GM23248 (cell line): ENCODE measurements around the gene MOV10L1. TPM values are rescaled to one million over a fixed set of nuclear protein-coding genes. Genes with fewer than 3 reads are reported as not detected.
"Not testable (repeated sequence)": the region's sequence is repeated elsewhere in the genome, so short reads cannot be mapped to it uniquely, and the experiment has no call there.

Experiments
- DNase-seq: peaks from one replicate; pipeline ENCODE4 v3.0.0-alpha.2; 2015
- H2AFZ ChIP-seq: fragments of 200-600 bp; sonication (generic); 2 replicates; pipeline ENCODE4 v1.6.1; 2016; ENCODE audit warnings: antibody characterized with exemption
- H3F3A ChIP-seq: fragments of 200-600 bp; sonication (generic); 2 replicates; pipeline ENCODE4 v1.6.1; 2016; ENCODE audit warnings: mild to moderate bottlenecking, antibody characterized with exemption, mixed run types; ENCODE audit not compliant: insufficient read depth
- H3K27ac ChIP-seq: fragments of 200-600 bp; sonication (generic); 2 replicates; pipeline ENCODE4 v1.5.1; 2016; ENCODE audit warnings: mild to moderate bottlenecking
- H3K27me3 ChIP-seq: fragments of 200-600 bp; sonication (generic); replicated peaks from 2 replicates; pipeline ENCODE4 v1.6.1; 2016; ENCODE audit warnings: mild to moderate bottlenecking; ENCODE audit not compliant: insufficient read depth
- H3K36me3 ChIP-seq: fragments of 200-600 bp; sonication (generic); 2 replicates; pipeline ENCODE4 v1.6.1; 2016; ENCODE audit warnings: low read depth, mild to moderate bottlenecking
- H3K4me1 ChIP-seq: fragments of 200-600 bp; sonication (generic); 2 replicates; pipeline ENCODE4 v1.6.1; 2016; ENCODE audit warnings: mild to moderate bottlenecking; ENCODE audit not compliant: insufficient read depth
- H3K4me2 ChIP-seq: fragments of 200-600 bp; sonication (generic); one replicate; pipeline ENCODE4 v1.6.1; 2016; ENCODE audit warnings: mild to moderate bottlenecking; ENCODE audit not compliant: unreplicated experiment
- H3K4me3 ChIP-seq: fragments of 200-600 bp; sonication (generic); 2 replicates; pipeline ENCODE4 v1.5.1; 2016; ENCODE audit warnings: mild to moderate bottlenecking
- H3K79me2 ChIP-seq: fragments of 200-600 bp; sonication (generic); 2 replicates; pipeline ENCODE4 v1.6.1; 2016; ENCODE audit warnings: mild to moderate bottlenecking; ENCODE audit not compliant: insufficient read depth
- H3K9ac ChIP-seq: fragments of 200-600 bp; sonication (generic); 2 replicates; pipeline ENCODE4 v1.6.1; 2016; ENCODE audit warnings: mild to moderate bottlenecking
- H3K9me2 ChIP-seq: fragments of 200-600 bp; sonication (generic); 2 replicates; pipeline ENCODE4 v1.6.1; 2016; ENCODE audit warnings: mixed run types, mild to moderate bottlenecking, moderate library complexity; ENCODE audit not compliant: insufficient read depth
- H3K9me3 ChIP-seq: fragments of 200-600 bp; sonication (generic); one replicate; pipeline ENCODE4 v1.6.1; 2017; ENCODE audit warnings: low read depth
- H4K20me1 ChIP-seq: fragments of 200-600 bp; sonication (generic); 2 replicates; pipeline ENCODE4 v1.6.0; 2016; ENCODE audit not compliant: insufficient read depth
- EZH2 ChIP-seq: fragments of 200-600 bp; sonication (generic); IDR thresholded peaks from 2 replicates; pipeline ENCODE4 v1.6.1; 2018; ENCODE audit warnings: antibody characterized with exemption, mild to moderate bottlenecking; ENCODE audit not compliant: insufficient read depth, poor library complexity, severe bottlenecking
- EZH2phosphoT487 ChIP-seq: fragments of 200-600 bp; sonication (generic); IDR thresholded peaks from 2 replicates; pipeline ENCODE4 v1.6.1; 2018; ENCODE audit warnings: antibody characterized with exemption, moderate library complexity, mild to moderate bottlenecking, low read depth; ENCODE audit not compliant: insufficient read depth
- WGBS, 2 experiments: methylation state at CpG; one replicate each; pipeline ENCODE4 v1.1.6; 2015 to 2017; ENCODE audit warnings: low lambda C conversion rate in 2 of 2, low coverage in 1 of 2; ENCODE audit errors: missing lambda C conversion rate in 2 of 2; 5-methylcytosine and 5-hydroxymethylcytosine counted together
- in situ Hi-C: fragments of 300-500 bp; cut with MboI; formaldehyde crosslinking; loops from 2 replicates; pipeline ENCODE4 v1.15.0; 2020
- polyA plus RNA-seq: library from polyadenylated mRNA; unstranded; fragments of >200 nt; fragmentation: Nextera tagmentation; extraction: Ambion mirVana; gene quantifications from 2 replicates; pipeline ENCODE4 v1.2.1, GENCODE V29; 2016
- total RNA-seq: library from RNA; depleted of rRNA; stranded (reverse); fragments of >200 nt; shearing (Covaris generic); gene quantifications from 2 replicates; pipeline ENCODE4 v1.2.3, GENCODE V29; 2014

The MOV10L1 gene
- total and polyA plus RNA-seq, 2 experiments from 2014 or later: not detected

DNA sequence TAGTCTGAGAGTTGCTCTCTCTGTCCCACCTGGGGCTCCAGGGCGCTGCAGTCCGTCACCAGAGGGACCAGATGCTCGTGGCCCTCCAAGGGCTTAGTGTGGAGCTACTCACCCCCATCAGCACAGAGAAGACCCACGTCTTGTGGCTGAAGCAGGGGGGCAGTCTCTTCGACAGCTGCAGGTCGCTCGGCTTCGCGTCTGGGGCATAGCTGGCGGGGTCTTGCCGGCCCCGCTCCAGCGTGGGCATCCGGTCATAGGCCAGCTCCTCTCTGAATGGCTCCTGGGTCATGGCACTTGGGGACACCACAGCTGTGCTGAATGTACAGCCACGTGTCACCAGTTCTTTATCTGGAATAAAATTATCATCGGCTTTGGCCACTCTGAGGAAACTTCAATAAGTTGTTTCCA is 5.2 kb upstream of the MOV10L1 start:
- Histone ChIP-seq H3K27me3 (peaks cover 20% of the 10 kb centered on the region), H3K4me2 (no peak overlapping the region), H3K79me2 (no peaks in the 10 kb centered on the region), H3K9me3 (no peaks in the 10 kb centered on the region), H3F3A (no peaks in the 10 kb centered on the region), H3K4me3 (no peak overlapping the region), H4K20me1 (no peaks in the 10 kb centered on the region), H2AFZ (no peak overlapping the region), H3K4me1 (no peaks in the 10 kb centered on the region), H3K36me3 (no peaks in the 10 kb centered on the region), H3K9me2 (no peaks in the 10 kb centered on the region), H3K9ac (no peak overlapping the region), H3K27ac (no peak overlapping the region)
- no peak for DNase-seq
- WGBS, 2 experiments: 80 to 81% methylated on average over 16 of the region's 16 CpGs
- in situ Hi-C loops: no loop called here
- TF ChIP-seq EZH2 (no peak), EZH2phosphoT487 (no peak)

DNA sequence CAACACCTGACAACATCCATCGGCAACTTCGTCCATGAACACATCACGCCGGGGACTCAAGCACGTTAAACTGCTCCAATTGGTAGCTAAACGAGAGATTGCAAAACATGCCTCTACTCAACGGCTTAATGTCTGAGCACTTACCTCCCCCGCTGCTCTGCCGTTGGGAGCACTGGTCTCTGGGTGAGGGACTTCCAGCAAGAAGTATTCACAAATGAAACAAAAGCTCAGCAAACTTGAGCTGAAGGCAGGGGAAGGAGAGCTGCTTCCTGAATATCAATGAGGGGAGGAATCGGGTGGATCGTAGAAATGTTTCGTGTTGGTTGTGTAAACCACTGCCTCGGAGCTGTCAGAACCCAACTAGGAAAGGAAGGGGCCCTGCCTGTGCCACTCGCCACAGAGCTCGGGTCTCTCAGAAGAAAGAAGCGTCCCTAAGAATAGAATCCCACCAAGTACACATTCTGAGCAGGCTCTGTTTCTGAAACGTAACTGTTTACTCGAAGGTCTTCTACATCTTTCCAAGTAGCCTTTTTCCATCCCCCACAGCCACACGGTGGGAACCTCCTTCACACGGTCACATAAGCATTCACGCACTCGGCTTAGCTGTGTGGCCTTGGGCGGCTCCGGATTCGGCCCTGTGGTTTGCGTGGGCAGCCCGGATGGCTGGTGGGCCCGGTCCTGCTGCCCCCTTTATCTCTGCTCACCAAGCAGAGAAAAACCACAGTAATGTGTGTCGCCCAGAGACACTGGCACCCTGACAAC is 4.4 kb upstream of the MOV10L1 start, which contains the start of gene MLC1:
TSS of gene MLC1 (minus strand) at position 216 of the 762 bp plus-strand sequence. CDS start 524 bp downstream, outside the sequence.
- H3K9ac ChIP-seq: no peak within 1 kb of the TSS
- TF ChIP-seq EZH2phosphoT487: no peak
- no peak for TF ChIP-seq EZH2
- 58 to 60% methylated on average over 28 to 29 of the region's 29 CpGs for WGBS, 2 experiments
- H3K4me1 ChIP-seq: no peaks in the 10 kb centered on the region
- H3K79me2 ChIP-seq: no peaks in the 10 kb centered on the region
- no peaks in the 10 kb centered on the region for H3K36me3 ChIP-seq
- no peaks in the 10 kb centered on the region for H3K9me2 ChIP-seq
- H3K27ac ChIP-seq: no peak within 1 kb of the TSS
- H2AFZ ChIP-seq: no peak within 1 kb of the TSS
- DNase-seq: no peak
- in situ Hi-C loops: no loop called here
- no peaks in the 10 kb centered on the region for H3K9me3 ChIP-seq
- H4K20me1 ChIP-seq: no peaks in the 10 kb centered on the region
- H3F3A ChIP-seq: no peaks in the 10 kb centered on the region
- H3K4me3 ChIP-seq: no peak within 1 kb of the TSS
- no peak within 1 kb of the TSS for H3K4me2 ChIP-seq
- H3K27me3 ChIP-seq: peaks cover 13% of the 10 kb centered on the region

DNA sequence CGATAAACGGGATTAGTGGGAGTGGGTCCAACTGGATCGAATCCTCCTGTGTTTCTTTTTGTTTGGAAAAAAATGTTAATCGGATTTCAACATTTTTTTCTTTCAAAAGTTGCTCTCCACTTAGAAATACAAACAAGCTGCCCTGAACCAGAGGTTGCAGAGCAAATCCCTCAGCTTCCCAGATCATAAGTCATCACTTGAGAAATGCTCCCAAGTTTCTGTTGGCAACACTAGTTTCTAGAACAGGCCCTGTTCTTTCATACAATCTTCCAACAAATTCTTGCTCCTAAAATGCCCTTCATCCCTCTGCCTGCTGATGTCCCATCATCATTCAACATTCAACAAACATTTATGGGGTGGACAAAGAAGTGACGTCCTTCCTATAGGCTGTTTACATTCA is 3.3 kb upstream of the MOV10L1 start:
- Histone ChIP-seq H2AFZ (no peak overlapping the region), H3K4me2 (no peak overlapping the region), H3K27ac (no peak overlapping the region), H3K9me3 (no peaks in the 10 kb centered on the region), H4K20me1 (no peaks in the 10 kb centered on the region), H3K9me2 (no peaks in the 10 kb centered on the region), H3K36me3 (no peaks in the 10 kb centered on the region), H3K4me3 (no peak overlapping the region), H3K27me3 (peaks cover 14% of the 10 kb centered on the region; the same call in 1 of the 2 replicates), H3K4me1 (no peaks in the 10 kb centered on the region), H3F3A (no peaks in the 10 kb centered on the region), H3K9ac (no peak overlapping the region), H3K79me2 (no peaks in the 10 kb centered on the region)
- 18 to 19% methylated on average over 5 of the region's 5 CpGs for WGBS, 2 experiments
- TF ChIP-seq EZH2phosphoT487: no peak
- in situ Hi-C loops: no loop called here
- DNase-seq: peak; percentile 43

DNA sequence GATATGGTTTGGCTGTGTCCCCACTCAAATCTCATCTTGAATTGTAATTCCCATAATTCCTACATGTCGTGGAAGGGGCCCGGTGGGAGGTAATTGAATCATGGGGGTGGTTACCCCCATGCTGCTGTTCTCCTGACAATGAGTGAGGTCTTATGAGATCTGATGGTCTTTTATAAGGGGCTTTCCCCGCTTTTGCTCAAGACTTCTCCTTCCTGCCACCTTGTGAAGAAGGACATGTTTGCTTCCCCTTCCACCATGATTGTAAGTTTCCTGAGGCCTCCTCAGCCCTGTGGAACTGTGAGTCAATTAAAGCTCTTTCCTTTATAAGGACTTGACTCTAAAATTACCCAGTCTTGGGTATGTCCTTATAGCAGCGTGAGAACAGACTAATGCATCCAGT is 2.8 kb upstream of the MOV10L1 start:
- H3K79me2 ChIP-seq, in situ Hi-C loops, H3F3A ChIP-seq, H4K20me1 ChIP-seq, DNase-seq, H3K9me3 ChIP-seq, H3K4me2 ChIP-seq, H3K4me3 ChIP-seq, H3K36me3 ChIP-seq, H3K27ac ChIP-seq, H3K9ac ChIP-seq, H2AFZ ChIP-seq, H3K4me1 ChIP-seq, H3K9me2 ChIP-seq: not testable (repeated sequence)
- peaks cover 18% of the 10 kb centered on the region for H3K27me3 ChIP-seq
- WGBS, 2 experiments: 72% methylated on average over 4 of the region's 4 CpGs

DNA sequence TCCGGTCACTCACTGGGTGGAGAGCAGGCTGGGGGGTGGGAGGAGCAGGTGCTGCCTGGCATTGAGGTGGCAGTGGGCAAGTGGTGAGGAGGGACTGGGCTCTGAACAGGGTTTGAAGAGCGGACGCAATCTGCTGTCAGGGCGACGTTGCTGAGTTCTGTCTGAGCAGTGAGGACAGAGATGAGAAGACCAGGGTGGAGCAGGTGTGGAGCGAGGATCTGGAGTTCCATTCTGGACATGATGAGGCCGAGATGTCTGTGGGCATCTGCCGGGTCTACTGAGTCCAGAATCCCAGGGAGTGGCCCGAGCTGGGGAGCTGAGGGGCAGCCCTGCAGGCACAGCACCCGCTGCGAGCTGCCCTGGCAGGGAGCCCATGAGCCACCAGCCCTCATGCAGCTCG is 2.2 kb upstream of the MOV10L1 start:
- no peaks in the 10 kb centered on the region for H3K36me3 ChIP-seq
- TF ChIP-seq EZH2phosphoT487: no peak
- no peak for TF ChIP-seq EZH2
- peaks cover 20% of the 10 kb centered on the region for H3K27me3 ChIP-seq
- no peak overlapping the region for H3K27ac ChIP-seq
- no peak overlapping the region for H3K4me2 ChIP-seq
- no peak overlapping the region for H3K9ac ChIP-seq
- no peaks in the 10 kb centered on the region for H4K20me1 ChIP-seq
- H3K79me2 ChIP-seq: no peaks in the 10 kb centered on the region
- no peaks in the 10 kb centered on the region for H3K9me2 ChIP-seq
- no peaks in the 10 kb centered on the region for H3K9me3 ChIP-seq
- 71 to 72% methylated on average over 11 to 12 of the region's 12 CpGs for WGBS, 2 experiments
- DNase-seq: no peak
- H2AFZ ChIP-seq: no peak overlapping the region
- in situ Hi-C loops: no loop called here
- no peak overlapping the region for H3K4me3 ChIP-seq
- H3K4me1 ChIP-seq: no peaks in the 10 kb centered on the region
- no peaks in the 10 kb centered on the region for H3F3A ChIP-seq
